Measurements from ENCODE around the gene GFOD2. TPM values are rescaled to one million over a fixed set of nuclear protein-coding genes. Genes with fewer than 3 reads are reported as not detected.

Gene GFOD2
- polyA plus RNA-seq, 3 donors, result 8.7 to 13.3 (median 13.1) TPM

Other genes starting within 250 kb of the GFOD2 start
- 10 to 100 TPM; 34.0 to 77.2 (median 67.3) TPM for gene ATP6V0D1, start 238.2 kb downstream of the GFOD2 start, polyA plus RNA-seq
- gene AGRP, start 235.8 kb downstream of the GFOD2 start, polyA plus RNA-seq, result under 1 TPM in 1 of 3 donors, not detected in 2; 0.09 TPM
- 10 to 100 TPM; 26.1 to 74.9 (median 61.1) TPM for gene RIPOR1, start 190.5 kb downstream of the GFOD2 start, polyA plus RNA-seq
- 10 to 100 TPM; 12.4 to 26.0 (median 15.2) TPM for gene CTCF, start 156.8 kb downstream of the GFOD2 start, polyA plus RNA-seq
- 1 to 10 TPM in 2 of 3 donors, under 1 TPM in 1; 0.45 to 1.9 (median 1.7) TPM for gene CARMIL2, start 74.2 kb downstream of the GFOD2 start, polyA plus RNA-seq
- gene ACD, start 59.1 kb downstream of the GFOD2 start, polyA plus RNA-seq, result 10 to 100 TPM; 12.7 to 15.6 (median 13.3) TPM
- gene PARD6A, start 58.4 kb downstream of the GFOD2 start, polyA plus RNA-seq, result 10 to 100 TPM in 1 of 3 donors, 1 to 10 TPM in 2; 1.7 to 24.8 (median 3.4) TPM
- gene ENKD1, start 52.6 kb downstream of the GFOD2 start, polyA plus RNA-seq, result 10 to 100 TPM; 10.4 to 88.2 (median 16.5) TPM
- gene C16orf86, start 52.5 kb downstream of the GFOD2 start, polyA plus RNA-seq, result 1 to 10 TPM; 3.5 to 6.5 (median 4.9) TPM
- gene RANBP10, start 87.2 kb upstream of the GFOD2 start, polyA plus RNA-seq, result 1 to 10 TPM; 7.9 to 8.8 (median 8.3) TPM
- gene TSNAXIP1, start 87.6 kb upstream of the GFOD2 start, polyA plus RNA-seq, result 1 to 10 TPM in 2 of 3 donors, under 1 TPM in 1; 0.92 to 1.7 (median 1.1) TPM
- 10 to 100 TPM; 11.4 to 16.4 (median 15.6) TPM for gene THAP11, start 123.0 kb upstream of the GFOD2 start, polyA plus RNA-seq
- gene NUTF2, start 127.6 kb upstream of the GFOD2 start, polyA plus RNA-seq, result 100 to 1,000 TPM in 2 of 3 donors, 10 to 100 TPM in 1; 63.8 to 120 (median 113) TPM
- gene CENPT, start 128.4 kb upstream of the GFOD2 start, polyA plus RNA-seq, result 10 to 100 TPM; 41.0 to 47.5 (median 44.4) TPM
- 10 to 100 TPM; 24.3 to 37.3 (median 33.8) TPM for gene EDC4, start 153.7 kb upstream of the GFOD2 start, polyA plus RNA-seq
- gene NRN1L, start 165.6 kb upstream of the GFOD2 start, polyA plus RNA-seq, result 1 to 10 TPM in 1 of 3 donors, under 1 TPM in 2; 0.64 to 1.3 (median 0.89) TPM
- gene PSKH1, start 173.9 kb upstream of the GFOD2 start, polyA plus RNA-seq, result 10 to 100 TPM; 19.2 to 26.8 (median 23.5) TPM
- gene CTRL, start 212.5 kb upstream of the GFOD2 start, polyA plus RNA-seq, result 100 to 1,000 TPM in 1 of 3 donors, 1 to 10 TPM in 2; 1.3 to 627 (median 2.2) TPM
- 10 to 100 TPM; 69.8 to 81.9 (median 80.0) TPM for gene PSMB10, start 217.5 kb upstream of the GFOD2 start, polyA plus RNA-seq
- gene LCAT, start 224.8 kb upstream of the GFOD2 start, polyA plus RNA-seq, result 10 to 100 TPM in 2 of 3 donors, 1 to 10 TPM in 1; 7.5 to 34.0 (median 18.5) TPM
- 10 to 100 TPM; 13.2 to 56.9 (median 44.4) TPM for gene SLC12A4, start 249.3 kb upstream of the GFOD2 start, polyA plus RNA-seq

Measured in adipose tissue (tissue), 3 donors.